ENCODE measurements around the gene CACNA1B.
A peak's percentile ranks its signal among the peaks of the same experiment; 100 is the strongest.

CACNA1B gene

DNA sequence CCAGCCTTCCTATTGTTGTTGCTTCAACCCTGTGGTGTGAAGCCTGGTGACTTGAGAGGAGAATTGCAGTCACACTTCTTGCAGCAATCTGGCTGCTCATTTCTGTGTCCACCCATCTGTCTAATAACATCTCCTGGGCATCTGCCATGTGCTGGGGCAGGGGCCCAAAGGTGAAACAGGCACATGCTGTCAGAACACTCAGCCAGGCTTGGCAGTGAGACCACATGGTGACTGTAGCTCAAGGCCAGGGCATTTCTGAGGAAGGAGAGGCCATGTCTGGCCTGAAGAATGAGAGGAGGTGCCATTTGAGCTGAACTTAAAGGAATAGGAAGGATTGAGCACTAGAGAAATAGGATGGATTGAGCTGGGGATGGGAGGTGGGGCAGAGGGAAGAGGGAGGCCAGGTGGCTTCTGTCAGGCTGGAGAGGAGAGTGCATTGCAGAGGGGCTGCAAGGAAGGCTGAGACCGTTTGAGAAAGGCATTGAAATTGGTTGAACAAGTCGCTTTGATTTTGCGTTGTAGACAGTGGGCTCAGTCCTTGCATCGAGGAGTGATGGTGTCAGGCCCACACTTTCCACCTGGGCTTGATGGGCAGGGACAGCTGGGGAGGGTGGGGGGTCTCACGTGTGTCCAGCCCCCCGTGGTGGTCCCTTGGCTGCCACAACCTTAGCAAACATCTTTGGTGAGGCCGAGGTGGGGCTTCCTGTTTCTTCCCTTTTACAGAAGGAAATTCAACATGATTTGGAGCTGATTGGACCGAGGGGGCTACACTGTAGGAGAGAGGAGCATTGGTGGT lies 222.4 kb downstream of the CACNA1B start:
- no peaks in the 10 kb centered on the region for H3K9me3 ChIP-seq (ENCODE audit: insufficient read depth, low read length)
- H3K9ac ChIP-seq (ENCODE audit: insufficient read length, low read depth) = no peak overlapping the region
- H3K4me1 ChIP-seq (ENCODE audit: insufficient read depth, insufficient read length) = peaks cover 10% of the 10 kb centered on the region
- no peak overlapping the region for H3K4me3 ChIP-seq (ENCODE audit: insufficient read length, low read depth)
- DNase-seq (ENCODE audit: low read depth, low spot score) = no peak
- TF ChIP-seq YY1 (IDR thresholded peaks at IDR 0.05; ENCODE audit: insufficient read depth, insufficient read length) (no peak), SUZ12 (IDR thresholded peaks at IDR 0.05; ENCODE audit: extremely low read depth, insufficient read depth, insufficient read length) (no peak), ZNF274 (IDR thresholded peaks at IDR 0.05; ENCODE audit: low read depth, low read length) (no peak)
- H3K27me3 ChIP-seq (ENCODE audit: insufficient read depth, insufficient read length) = no peaks in the 10 kb centered on the region
- H3K36me3 ChIP-seq (ENCODE audit: insufficient read depth, insufficient read length, low read length) = peaks cover 15% of the 10 kb centered on the region

DNA sequence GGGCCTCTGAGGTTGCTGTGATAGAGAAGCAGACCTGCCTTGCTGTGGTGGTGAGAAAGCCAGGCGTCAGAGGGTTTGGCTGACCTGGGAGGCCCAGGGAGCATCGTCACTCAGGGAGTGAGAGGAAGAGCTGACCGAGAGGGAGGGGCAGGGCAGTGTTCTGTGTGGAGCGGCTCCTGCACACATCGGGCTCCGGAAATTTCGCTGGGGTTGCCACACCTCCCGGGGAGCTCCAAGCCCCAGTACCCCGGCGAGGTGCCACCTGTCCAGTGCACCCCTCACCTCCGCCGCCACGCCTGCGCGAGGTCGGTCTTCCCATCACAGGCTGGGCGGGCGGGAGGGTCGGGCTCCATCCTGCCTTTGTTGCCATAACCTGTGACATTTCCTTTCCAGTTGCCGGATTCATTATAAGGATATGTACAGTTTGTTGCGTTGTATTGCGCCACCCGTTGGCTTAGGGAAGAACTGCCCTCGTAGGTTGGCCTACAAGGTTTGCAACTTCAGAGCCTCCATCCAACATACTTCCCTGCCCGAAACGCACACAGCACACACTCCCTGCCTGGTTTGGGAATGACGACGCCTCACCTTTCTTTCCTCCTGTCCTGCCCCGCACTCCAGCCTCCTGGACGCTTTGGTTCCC lies 223.2 kb downstream of the CACNA1B start:
- Histone ChIP-seq H3K36me3 (ENCODE audit: insufficient read depth, insufficient read length, low read length) (peaks cover 18% of the 10 kb centered on the region), H3K9me3 (ENCODE audit: insufficient read depth, low read length) (no peaks in the 10 kb centered on the region), H3K27me3 (ENCODE audit: insufficient read depth, insufficient read length) (no peaks in the 10 kb centered on the region), H3K9ac (ENCODE audit: insufficient read length, low read depth) (no peak overlapping the region), H3K4me1 (ENCODE audit: insufficient read depth, insufficient read length) (peaks cover 10% of the 10 kb centered on the region), H3K4me3 (ENCODE audit: insufficient read length, low read depth) (no peak overlapping the region)
- TF ChIP-seq ZNF274 (IDR thresholded peaks at IDR 0.05; ENCODE audit: low read depth, low read length) (no peak), SUZ12 (IDR thresholded peaks at IDR 0.05; ENCODE audit: extremely low read depth, insufficient read depth, insufficient read length) (no peak), YY1 (IDR thresholded peaks at IDR 0.05; ENCODE audit: insufficient read depth, insufficient read length) (no peak)
- DNase-seq (ENCODE audit: low read depth, low spot score) = no peak

- TF ChIP-seq ZNF274 (IDR thresholded peaks at IDR 0.05; ENCODE audit: low read depth, low read length) (no peak), SUZ12 (IDR thresholded peaks at IDR 0.05; ENCODE audit: extremely low read depth, insufficient read depth, insufficient read length) (no peak), YY1 (IDR thresholded peaks at IDR 0.05; ENCODE audit: insufficient read depth, insufficient read length) (no peak)
- H3K9ac ChIP-seq (ENCODE audit: insufficient read length, low read depth) = no peak overlapping the region
- peaks cover 10% of the 10 kb centered on the region for H3K4me1 ChIP-seq (ENCODE audit: insufficient read depth, insufficient read length)
- no peak overlapping the region for H3K4me3 ChIP-seq (ENCODE audit: insufficient read length, low read depth)
- H3K36me3 ChIP-seq (ENCODE audit: insufficient read depth, insufficient read length, low read length) = peaks cover 21% of the 10 kb centered on the region
- no peaks in the 10 kb centered on the region for H3K27me3 ChIP-seq (ENCODE audit: insufficient read depth, insufficient read length)
- H3K9me3 ChIP-seq (ENCODE audit: insufficient read depth, low read length) = no peaks in the 10 kb centered on the region
- no peak for DNase-seq (ENCODE audit: low read depth, low spot score)
Measured at GRCh38 chr9:138101444-138102234, 224.1 kb downstream of the CACNA1B start.

DNA sequence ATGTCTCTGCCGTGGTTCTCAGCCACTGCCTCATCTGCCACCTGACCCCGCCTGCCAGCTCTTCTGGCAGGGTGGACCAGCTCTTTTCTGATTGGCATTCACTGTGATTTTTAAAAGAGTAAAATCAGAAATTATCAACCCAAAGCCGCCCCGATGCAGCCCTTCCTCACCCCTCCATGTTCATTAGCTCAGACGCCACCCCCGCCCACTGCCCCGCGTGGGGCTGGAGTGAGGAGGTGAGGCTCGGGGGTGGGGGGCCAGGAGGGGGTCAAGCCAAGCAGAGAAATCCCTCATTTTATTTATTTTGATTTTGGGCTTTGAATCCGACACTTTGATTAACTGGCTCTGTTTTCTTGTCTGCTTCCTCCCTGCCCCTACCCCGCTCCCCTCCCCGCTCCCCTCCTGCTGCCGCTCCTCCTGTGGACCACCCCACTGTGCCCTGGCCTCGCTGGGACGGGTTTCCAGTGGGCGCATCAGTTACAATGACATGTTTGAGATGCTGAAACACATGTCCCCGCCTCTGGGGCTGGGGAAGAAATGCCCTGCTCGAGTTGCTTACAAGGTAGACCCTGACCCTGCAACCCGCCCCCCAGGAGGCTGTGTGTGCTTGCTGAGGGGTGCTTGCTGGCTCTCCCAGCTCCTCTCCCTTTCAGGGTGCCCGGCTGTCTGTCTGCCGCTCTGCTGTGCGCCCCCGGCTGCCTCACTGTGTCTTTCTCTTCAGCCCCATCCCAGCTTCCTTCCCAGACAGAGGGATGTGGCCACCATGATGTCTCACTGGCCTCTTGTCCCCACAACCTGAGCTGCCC lies 224.9 kb downstream of the CACNA1B start:
- peaks cover 10% of the 10 kb centered on the region for H3K4me1 ChIP-seq (ENCODE audit: insufficient read depth, insufficient read length)
- DNase-seq (ENCODE audit: low read depth, low spot score) = no peak
- H3K4me3 ChIP-seq (ENCODE audit: insufficient read length, low read depth) = no peak overlapping the region
- H3K27me3 ChIP-seq (ENCODE audit: insufficient read depth, insufficient read length) = no peaks in the 10 kb centered on the region
- H3K9ac ChIP-seq (ENCODE audit: insufficient read length, low read depth) = no peak overlapping the region
- TF ChIP-seq SUZ12 (IDR thresholded peaks at IDR 0.05; ENCODE audit: extremely low read depth, insufficient read depth, insufficient read length) = no peak
- no peak for TF ChIP-seq ZNF274 (IDR thresholded peaks at IDR 0.05; ENCODE audit: low read depth, low read length)
- peaks cover 14% of the 10 kb centered on the region for H3K36me3 ChIP-seq (ENCODE audit: insufficient read depth, insufficient read length, low read length)
- H3K9me3 ChIP-seq (ENCODE audit: insufficient read depth, low read length) = no peaks in the 10 kb centered on the region

DNA sequence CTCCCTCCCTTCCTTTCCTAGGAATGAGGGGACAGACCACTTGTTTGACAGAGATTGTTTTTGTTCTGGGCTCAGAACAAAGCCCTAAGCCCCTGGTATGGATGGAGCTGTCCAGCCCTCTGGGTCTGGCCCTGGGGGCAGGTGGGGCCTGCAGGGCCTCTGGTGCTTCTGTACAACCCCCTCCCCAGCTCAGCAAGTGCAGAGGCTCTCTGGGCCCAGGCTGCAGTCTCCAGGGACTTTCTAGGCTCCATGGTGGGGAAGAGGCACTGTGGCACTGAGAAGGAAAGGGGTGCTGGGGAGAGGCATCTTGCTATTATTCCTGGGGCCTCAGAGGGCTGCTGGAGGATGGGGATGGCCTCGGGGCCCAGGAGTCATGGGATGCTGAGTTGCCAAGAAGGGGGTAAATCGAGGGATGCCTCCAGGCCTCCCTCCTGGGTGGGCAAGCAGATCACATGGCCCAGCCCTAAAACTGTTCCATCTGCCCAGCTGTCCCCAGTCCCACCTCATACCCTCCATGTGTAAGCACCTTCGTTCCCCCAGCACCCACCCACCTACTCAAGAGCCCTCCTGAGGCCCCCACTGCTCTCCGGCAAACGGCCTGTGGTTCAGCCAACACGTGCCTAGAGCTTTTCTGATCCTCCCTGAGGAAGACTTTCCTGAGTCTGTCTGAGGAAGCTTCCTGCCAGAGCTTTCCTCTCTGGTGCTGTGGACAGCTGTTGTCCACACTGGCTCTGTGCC lies 225.7 kb downstream of the CACNA1B start:
- Histone ChIP-seq H3K9me3 (ENCODE audit: insufficient read depth, low read length) (no peaks in the 10 kb centered on the region), H3K27me3 (ENCODE audit: insufficient read depth, insufficient read length) (no peaks in the 10 kb centered on the region), H3K4me1 (ENCODE audit: insufficient read depth, insufficient read length) (peaks cover 10% of the 10 kb centered on the region), H3K36me3 (ENCODE audit: insufficient read depth, insufficient read length, low read length) (peaks cover 13% of the 10 kb centered on the region), H3K9ac (ENCODE audit: insufficient read length, low read depth) (peak overlapping the region; percentile 27), H3K4me3 (ENCODE audit: insufficient read length, low read depth) (no peak overlapping the region)
- DNase-seq (ENCODE audit: low read depth, low spot score) = no peak
- TF ChIP-seq SUZ12 (IDR thresholded peaks at IDR 0.05; ENCODE audit: extremely low read depth, insufficient read depth, insufficient read length) = no peak
- no peak for TF ChIP-seq ZNF274 (IDR thresholded peaks at IDR 0.05; ENCODE audit: low read depth, low read length)
- TF ChIP-seq YY1 (IDR thresholded peaks at IDR 0.05; ENCODE audit: insufficient read depth, insufficient read length) = no peak

DNA sequence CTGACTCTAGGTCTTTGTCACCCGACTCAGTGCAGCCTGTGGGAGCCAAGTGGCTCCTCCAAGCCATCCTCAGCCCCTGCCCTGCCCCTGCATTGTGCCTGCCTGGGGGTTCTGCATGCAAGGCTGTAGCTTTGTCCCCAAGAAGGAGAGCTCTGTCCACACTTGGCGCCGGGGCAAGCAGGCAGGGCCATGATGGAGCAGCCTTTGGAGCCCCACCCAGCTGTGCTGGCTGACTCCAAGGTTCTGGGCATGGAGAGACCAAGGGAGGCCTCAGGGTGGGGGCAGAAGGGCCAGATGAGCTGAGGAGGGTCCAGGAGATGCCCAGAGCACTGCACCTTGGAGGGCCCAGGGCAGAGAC lies 226.2 kb downstream of the CACNA1B start:
- H3K9me3 ChIP-seq (ENCODE audit: insufficient read depth, low read length) = no peaks in the 10 kb centered on the region
- H3K36me3 ChIP-seq (ENCODE audit: insufficient read depth, insufficient read length, low read length) = peaks cover 13% of the 10 kb centered on the region
- peaks cover 10% of the 10 kb centered on the region for H3K4me1 ChIP-seq (ENCODE audit: insufficient read depth, insufficient read length)
- no peak overlapping the region for H3K9ac ChIP-seq (ENCODE audit: insufficient read length, low read depth)
- no peaks in the 10 kb centered on the region for H3K27me3 ChIP-seq (ENCODE audit: insufficient read depth, insufficient read length)
- DNase-seq (ENCODE audit: low read depth, low spot score) = no peak
- no peak for TF ChIP-seq SUZ12 (IDR thresholded peaks at IDR 0.05; ENCODE audit: extremely low read depth, insufficient read depth, insufficient read length)
- no peak for TF ChIP-seq YY1 (IDR thresholded peaks at IDR 0.05; ENCODE audit: insufficient read depth, insufficient read length)
- TF ChIP-seq ZNF274 (IDR thresholded peaks at IDR 0.05; ENCODE audit: low read depth, low read length) = no peak
- no peak overlapping the region for H3K4me3 ChIP-seq (ENCODE audit: insufficient read length, low read depth)
